Measurements from ENCODE around the gene ADARB1. TPM values are rescaled to one million over a fixed set of nuclear protein-coding genes. Genes with fewer than 3 reads are reported as not detected.
"Not testable (repeated sequence)": the region's sequence is repeated elsewhere in the genome, so short reads cannot be mapped to it uniquely, and the experiment has no call there.

Gene ADARB1
- total RNA-seq, 1 experiment from 2014 or later: 12.1 TPM

- H3K4me1 ChIP-seq (replicated peaks; ENCODE audit: insufficient read depth): no peaks in the 10 kb centered on the region; the same call in 1 of the 2 replicates
- no peaks in the 10 kb centered on the region for H4K20me1 ChIP-seq (ENCODE audit: insufficient read depth)
- ChIA-PET POLR2A (ENCODE audit: unreplicated experiment) (no interaction called here), CTCF (interaction anchor here (0.6 to 2.0 kb wide), 3 partner anchors 10 to 295 kb away, joined by 4 to 7 read pairs (median 4); no protein-coding TSS in a partner anchor)
- peak in 1 of 2 experiments; percentile 37 for DNase-seq
- TF ChIP-seq EZH2 (IDR thresholded peaks at IDR 0.05; ENCODE audit: low read depth): no peak
- TF ChIP-seq CTCF (conservative IDR thresholded peaks at IDR 0.05): peak; percentile 69
- intact Hi-C loops (cut with micrococcal nuclease; ENCODE audit: unreplicated experiment): loop anchor here (5.0 kb wide), 1 partner anchor 289 kb away; no protein-coding TSS in a partner anchor
- no peaks in the 10 kb centered on the region for H3K79me2 ChIP-seq (ENCODE audit: low read depth)
- H3K4me3 ChIP-seq: no peak overlapping the region
- BruUV-seq (replicated peaks): no TSS peak
- H3K4me2 ChIP-seq: no peak overlapping the region
- H3K9me2 ChIP-seq (ENCODE audit: insufficient read depth): no peaks in the 10 kb centered on the region
- no peaks in the 10 kb centered on the region for H3K9me3 ChIP-seq (ENCODE audit: insufficient read depth, low read depth)
- no peak overlapping the region for H3K27ac ChIP-seq
- no peaks in the 10 kb centered on the region for H3K27me3 ChIP-seq (ENCODE audit: insufficient read depth, low read depth)
- H3K36me3 ChIP-seq (ENCODE audit: low read depth): no peaks in the 10 kb centered on the region
- no peaks in the 10 kb centered on the region for H3F3A ChIP-seq (ENCODE audit: insufficient read depth, low read depth)
- no peak overlapping the region for H2AFZ ChIP-seq
Measured at GRCh38 chr21:45138199-45139002, 64.0 kb downstream of the ADARB1 start.

GRCh38 chr21:45139003-45139360, 64.6 kb downstream of the ADARB1 start:
- H3K27ac ChIP-seq; H3K9me2 ChIP-seq (ENCODE audit: insufficient read depth); H3K4me1 ChIP-seq (replicated peaks; ENCODE audit: insufficient read depth); H3K79me2 ChIP-seq (ENCODE audit: low read depth); H3F3A ChIP-seq (ENCODE audit: insufficient read depth, low read depth); H2AFZ ChIP-seq; H4K20me1 ChIP-seq (ENCODE audit: insufficient read depth); H3K4me3 ChIP-seq; DNase-seq; H3K9me3 ChIP-seq (ENCODE audit: insufficient read depth, low read depth); H3K4me2 ChIP-seq; POLR2A ChIA-PET (ENCODE audit: unreplicated experiment); H3K27me3 ChIP-seq (ENCODE audit: insufficient read depth, low read depth); BruUV-seq (replicated peaks); H3K36me3 ChIP-seq (ENCODE audit: low read depth): not testable (repeated sequence)
- CTCF ChIA-PET: interaction anchor here (0.6 to 2.0 kb wide), 2 partner anchors 10 to 295 kb away, joined by 4 to 7 read pairs; no protein-coding TSS in a partner anchor
- intact Hi-C loops (cut with micrococcal nuclease; ENCODE audit: unreplicated experiment): loop anchor here (5.0 kb wide), 1 partner anchor 288 kb away; no protein-coding TSS in a partner anchor

DNA sequence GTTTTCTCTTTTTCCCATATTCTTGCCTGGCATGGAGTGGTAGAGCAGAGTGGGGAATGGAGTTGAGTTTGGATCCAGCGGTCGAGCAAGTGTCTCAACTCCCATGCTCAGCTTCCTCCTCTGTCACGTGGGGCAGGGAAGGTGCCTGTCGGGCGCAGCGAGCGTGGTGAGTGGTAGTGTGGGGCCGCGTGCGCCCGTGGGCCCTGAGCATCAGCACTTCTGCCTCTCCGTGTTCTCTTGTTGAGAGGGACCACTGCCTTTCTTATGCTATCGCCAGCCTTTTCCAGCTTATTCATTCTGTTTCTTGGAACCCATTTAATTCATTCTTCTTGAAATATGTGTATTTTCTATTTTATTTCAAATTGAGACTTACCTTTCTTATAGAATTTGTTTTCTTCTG, 65.1 kb downstream of the ADARB1 start:
- Histone ChIP-seq H4K20me1 (ENCODE audit: insufficient read depth) (no peaks in the 10 kb centered on the region), H3K36me3 (ENCODE audit: low read depth) (no peaks in the 10 kb centered on the region), H3K27ac (no peak overlapping the region), H2AFZ (no peak overlapping the region), H3K27me3 (ENCODE audit: insufficient read depth, low read depth) (no peaks in the 10 kb centered on the region), H3K9me2 (ENCODE audit: insufficient read depth) (no peaks in the 10 kb centered on the region), H3K4me3 (no peak overlapping the region), H3K9me3 (ENCODE audit: insufficient read depth, low read depth) (no peaks in the 10 kb centered on the region), H3F3A (ENCODE audit: insufficient read depth, low read depth) (no peaks in the 10 kb centered on the region), H3K4me2 (no peak overlapping the region), H3K4me1 (replicated peaks; ENCODE audit: insufficient read depth) (no peaks in the 10 kb centered on the region; the same call in 1 of the 2 replicates), H3K79me2 (ENCODE audit: low read depth) (no peaks in the 10 kb centered on the region)
- POLR2A ChIA-PET (ENCODE audit: unreplicated experiment): no interaction called here
- intact Hi-C loops (cut with micrococcal nuclease; ENCODE audit: unreplicated experiment): loop anchor here (5.0 kb wide), 1 partner anchor 288 kb away; no protein-coding TSS in a partner anchor
- no TSS peak for BruUV-seq (replicated peaks)
- no peak for TF ChIP-seq EZH2 (IDR thresholded peaks at IDR 0.05; ENCODE audit: low read depth)
- TF ChIP-seq CTCF (conservative IDR thresholded peaks at IDR 0.05): no peak
- DNase-seq: no peak
- CTCF ChIA-PET: interaction anchor here (0.6 to 0.7 kb wide), 2 partner anchors 294 to 375 kb away, joined by 4 read pairs; no protein-coding TSS in a partner anchor
